HG03135 (cell line): Measurements from ENCODE around the gene SEMA7A.

Source experiments
- ATAC-seq: cut with Tn5 transposase; IDR thresholded peaks from one replicate; pipeline ENCODE4 v1.9.1; 2021; ENCODE audit warnings: mild to moderate bottlenecking, moderate library complexity; ENCODE audit not compliant: unreplicated experiment

Gene SEMA7A

GRCh38 chr15:74389241-74390048 is 44.3 kb downstream of the SEMA7A start:
- no peak for ATAC-seq

GRCh38 chr15:74388363-74388951 is 45.3 kb downstream of the SEMA7A start:
- no peak for ATAC-seq

- ATAC-seq = no peak
Measured at GRCh38 chr15:74387621-74388362, 46.0 kb downstream of the SEMA7A start.

GRCh38 chr15:74387141-74387541 is 46.6 kb downstream of the SEMA7A start:
- ATAC-seq = no peak

- no peak for ATAC-seq
Measured at GRCh38 chr15:74386496-74387140, 47.1 kb downstream of the SEMA7A start.

GRCh38 chr15:74385733-74386132 is 48.0 kb downstream of the SEMA7A start:
- ATAC-seq = no peak

GRCh38 chr15:74384881-74385643 is 48.7 kb downstream of the SEMA7A start:
- ATAC-seq = peak; percentile 54

- ATAC-seq = no peak
Measured at GRCh38 chr15:74384566-74384880, 49.2 kb downstream of the SEMA7A start.

- ATAC-seq = peak; percentile 50
Measured at GRCh38 chr15:74383695-74384565, 49.8 kb downstream of the SEMA7A start.

- ATAC-seq = peak; percentile 14
Measured at GRCh38 chr15:74383286-74383685, 50.5 kb downstream of the SEMA7A start.

- no peak for ATAC-seq
Measured at GRCh38 chr15:74382004-74382816, 51.5 kb downstream of the SEMA7A start.

- no peak for ATAC-seq
Measured at GRCh38 chr15:74381481-74381880, 52.3 kb downstream of the SEMA7A start.

GRCh38 chr15:74381190-74381453 is 52.6 kb downstream of the SEMA7A start:
- ATAC-seq = no peak

- ATAC-seq = no peak
Measured at GRCh38 chr15:74380361-74381189, 53.2 kb downstream of the SEMA7A start.

GRCh38 chr15:74378848-74379247 is 54.9 kb downstream of the SEMA7A start:
- ATAC-seq = no peak

- ATAC-seq = no peak
Measured at GRCh38 chr15:74377831-74378766, 55.7 kb downstream of the SEMA7A start.
